GM18526 (cell line): ENCODE measurements around the gene LSAMP.

ENCODE experiments used
- POLR2A ChIP-seq: IDR thresholded peaks from 3 replicates; pipeline ENCODE4 v1.6.1; 2011; ENCODE audit not compliant: insufficient read length; ENCODE audit errors: extremely low read depth

Gene LSAMP

GRCh38 chr3:116038968-116039650 lies 406.2 kb downstream of the LSAMP start:
- no peak for TF ChIP-seq POLR2A

- TF ChIP-seq POLR2A: no peak
Observed at GRCh38 chr3:116037954-116038911, 407.1 kb downstream of the LSAMP start.

- no peak for TF ChIP-seq POLR2A
Observed at GRCh38 chr3:116035429-116035828, 409.9 kb downstream of the LSAMP start.

- TF ChIP-seq POLR2A: no peak
Observed at GRCh38 chr3:116034794-116035193, 410.5 kb downstream of the LSAMP start.

- TF ChIP-seq POLR2A: no peak
Observed at GRCh38 chr3:116034086-116034485, 411.2 kb downstream of the LSAMP start.

GRCh38 chr3:116033516-116033915 lies 411.8 kb downstream of the LSAMP start:
- TF ChIP-seq POLR2A: no peak

GRCh38 chr3:116032176-116032575 lies 413.1 kb downstream of the LSAMP start:
- no peak for TF ChIP-seq POLR2A

GRCh38 chr3:116030131-116030850 lies 415.0 kb downstream of the LSAMP start:
- TF ChIP-seq POLR2A: no peak

GRCh38 chr3:116029266-116029665 lies 416.0 kb downstream of the LSAMP start:
- TF ChIP-seq POLR2A: no peak

- no peak for TF ChIP-seq POLR2A
Observed at GRCh38 chr3:116028157-116028556, 417.1 kb downstream of the LSAMP start.

- TF ChIP-seq POLR2A: no peak
Observed at GRCh38 chr3:116020989-116021388, 424.3 kb downstream of the LSAMP start.

GRCh38 chr3:116020495-116020894 lies 424.8 kb downstream of the LSAMP start:
- TF ChIP-seq POLR2A: no peak

- no peak for TF ChIP-seq POLR2A
Observed at GRCh38 chr3:116019254-116019763, 426.0 kb downstream of the LSAMP start.

- TF ChIP-seq POLR2A: no peak
Observed at GRCh38 chr3:116018646-116019045, 426.6 kb downstream of the LSAMP start.

- no peak for TF ChIP-seq POLR2A
Observed at GRCh38 chr3:116015931-116016330, 429.4 kb downstream of the LSAMP start.
